GM19463 (cell line): ENCODE data around the gene WRAP73.

Experiments used
- ATAC-seq: cut with Tn5 transposase; IDR thresholded peaks from one replicate; pipeline ENCODE4 v1.9.1; 2021; ENCODE audit warnings: mild to moderate bottlenecking, moderate library complexity; ENCODE audit not compliant: unreplicated experiment

The WRAP73 gene

DNA sequence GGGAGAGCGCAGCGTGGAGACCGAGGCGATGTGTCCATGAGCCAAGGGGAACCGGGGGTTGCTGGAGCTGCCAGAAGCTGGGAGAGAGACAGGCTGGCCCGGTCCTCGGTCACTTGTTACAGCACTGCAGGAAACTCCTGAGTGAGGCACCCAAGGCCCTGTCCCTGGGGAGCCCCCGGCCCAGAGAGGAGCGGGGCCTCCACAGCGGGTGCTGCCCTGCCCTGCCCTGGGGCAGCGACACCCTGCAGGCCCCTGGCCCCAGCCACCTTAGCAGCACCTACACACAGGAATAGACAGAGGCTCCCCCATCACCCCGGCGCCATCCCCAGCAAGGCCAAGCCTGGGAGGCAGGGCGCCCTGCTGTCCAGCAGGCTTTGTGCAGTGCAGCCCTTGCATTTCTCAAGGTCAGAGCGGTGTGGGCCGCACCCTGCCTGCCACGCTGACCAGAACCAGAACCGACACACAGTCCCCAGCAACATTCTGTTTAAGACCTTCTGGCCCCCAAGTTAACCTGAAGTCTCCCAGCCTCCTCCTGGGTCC lies 32.0 kb downstream of the WRAP73 start:
- ATAC-seq, result no peak

DNA sequence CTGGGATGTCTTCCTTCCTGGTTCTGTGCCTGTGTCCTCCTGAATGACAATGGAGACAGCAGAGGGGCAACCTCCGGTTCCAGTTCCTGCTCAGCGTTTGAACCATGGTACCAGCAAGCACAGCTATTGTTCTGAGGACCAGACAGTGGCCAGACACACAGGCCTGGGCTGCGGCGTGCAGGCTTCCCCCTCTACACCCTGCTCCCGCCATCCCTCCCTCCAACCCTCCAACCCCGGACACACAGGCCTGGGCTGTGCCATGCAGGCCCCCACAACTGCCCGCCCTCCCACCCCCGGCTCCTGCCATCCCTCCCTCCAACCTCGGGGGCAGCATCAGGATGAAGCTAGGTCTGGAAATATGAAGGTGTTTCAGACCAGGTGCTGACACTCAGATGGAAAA lies 33.0 kb downstream of the WRAP73 start:
- ATAC-seq, result no peak

GRCh38 chr1:3614755-3615742 lies 34.9 kb downstream of the WRAP73 start:
- ATAC-seq, result no peak

DNA sequence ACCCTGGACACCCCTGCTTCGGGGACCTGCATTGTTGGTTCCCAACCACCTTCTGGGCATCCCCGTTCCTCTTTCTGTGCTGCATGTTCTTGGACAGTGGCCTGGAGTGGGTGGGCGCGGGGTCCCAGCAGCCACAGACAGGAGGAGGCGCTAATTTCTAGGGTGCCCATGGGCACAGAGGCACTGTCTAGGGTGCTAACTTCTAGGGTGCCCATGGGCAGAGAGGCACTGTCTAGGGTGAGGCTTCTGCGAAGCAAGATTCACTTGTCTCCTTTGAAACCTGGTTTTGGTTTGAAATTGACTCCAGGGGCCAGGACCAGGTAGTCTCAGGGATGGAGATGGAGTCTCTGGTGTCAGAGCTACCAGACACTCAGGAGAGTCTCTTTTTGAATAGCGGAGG lies 37.8 kb downstream of the WRAP73 start:
- no peak for ATAC-seq

GRCh38 chr1:3611170-3612019 lies 38.5 kb downstream of the WRAP73 start, which contains the start of gene MEGF6:
Gene MEGF6 (minus strand): TSS chr1:3611508. CDS start chr1:3611268, 240 bp downstream.
- ATAC-seq, result no peak

GRCh38 chr1:3610527-3611169 lies 39.3 kb downstream of the WRAP73 start:
- no peak for ATAC-seq

DNA sequence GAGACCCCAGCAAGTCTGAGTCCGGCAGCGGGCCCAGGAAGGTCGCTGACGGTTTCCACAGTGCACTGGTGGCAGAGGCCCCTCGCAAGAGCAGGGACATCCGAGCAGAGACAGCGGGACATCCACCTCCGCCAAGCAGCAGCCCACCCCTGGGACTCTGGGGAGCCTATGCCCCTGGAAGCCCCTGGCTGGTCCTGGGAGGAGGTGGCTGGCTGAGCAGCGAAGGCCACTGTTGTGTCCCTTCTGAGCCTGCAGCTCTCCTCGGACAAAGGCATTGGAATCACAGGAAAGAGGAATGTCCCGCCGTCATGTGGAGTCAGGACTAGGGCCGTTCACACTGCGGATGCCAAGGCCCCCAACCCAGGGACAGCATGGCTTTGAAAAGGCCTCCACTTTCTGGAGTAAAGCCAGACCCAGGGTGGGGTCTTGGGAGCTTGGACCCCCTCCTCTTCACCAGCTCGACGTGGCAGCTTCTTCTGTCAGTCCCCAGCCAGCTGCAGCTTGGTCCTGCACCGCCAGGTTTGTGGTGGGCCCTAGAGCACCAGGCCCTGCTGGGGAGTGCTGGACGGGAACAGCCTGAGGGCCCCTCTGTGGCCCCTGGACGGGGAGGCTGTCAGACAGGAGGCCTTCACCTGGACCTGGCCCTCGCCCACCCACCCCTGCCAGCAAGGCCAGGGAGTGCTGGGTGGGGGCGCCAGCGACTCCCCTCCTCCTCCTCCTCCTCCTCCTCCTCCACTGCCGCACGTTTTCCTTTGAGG lies 40.0 kb downstream of the WRAP73 start:
- ATAC-seq, result no peak

DNA sequence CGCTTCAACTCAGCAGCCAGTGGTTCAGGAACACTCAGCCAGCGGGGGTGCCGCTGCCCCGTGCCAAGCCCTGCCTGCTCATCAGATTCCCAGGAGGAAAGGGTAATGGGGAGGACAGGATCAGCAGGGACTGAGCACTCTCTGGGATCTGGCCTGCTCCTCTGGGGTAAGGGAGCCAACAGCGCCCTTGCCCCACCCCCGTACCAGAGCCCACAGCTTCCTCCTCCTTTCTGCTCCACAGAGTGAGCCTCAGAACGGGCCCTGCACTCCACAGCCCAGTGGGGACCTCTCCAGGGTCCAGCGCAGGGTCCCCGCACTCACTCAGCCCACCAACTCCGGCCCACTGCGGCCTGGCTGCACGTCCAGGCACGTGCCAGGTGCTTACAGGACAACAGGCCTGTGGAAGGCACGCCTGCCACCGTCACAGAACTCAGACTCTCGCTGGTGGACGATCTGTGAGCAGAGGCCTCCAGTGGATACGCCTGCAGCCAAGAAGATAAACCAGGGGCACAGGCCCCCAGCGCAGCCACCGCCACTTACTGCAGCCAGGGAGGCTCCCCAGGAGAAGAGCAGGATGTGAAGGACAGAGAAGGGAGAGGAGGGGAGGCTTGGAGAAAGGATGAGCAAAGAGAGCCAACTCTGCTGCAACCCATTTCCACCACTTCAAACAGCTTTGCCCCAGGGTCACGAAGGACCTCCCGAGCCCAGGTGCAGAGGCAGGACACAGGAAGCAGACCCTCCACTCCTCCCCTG lies 40.7 kb downstream of the WRAP73 start:
- no peak for ATAC-seq

DNA sequence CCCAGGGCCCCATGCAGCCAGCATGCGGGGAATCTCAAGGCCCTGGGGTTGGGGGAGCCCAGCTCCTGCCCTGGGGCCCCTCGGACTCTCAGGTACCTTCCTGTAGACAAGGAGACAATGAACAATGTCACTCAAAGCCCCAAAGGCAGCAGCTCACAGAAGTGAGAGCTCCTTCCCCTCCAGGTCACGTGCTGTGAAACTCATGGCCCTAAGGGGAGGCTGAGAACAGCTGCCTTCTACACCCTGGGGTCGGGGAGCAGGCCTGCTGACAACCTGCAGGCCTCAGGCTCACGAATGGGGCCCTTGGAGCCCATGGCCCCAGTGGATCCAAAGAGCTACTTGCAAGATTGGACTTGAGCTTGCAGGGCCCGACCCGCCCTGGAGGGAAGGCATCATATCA lies 41.7 kb downstream of the WRAP73 start:
- no peak for ATAC-seq

GRCh38 chr1:3607703-3608065 lies 42.2 kb downstream of the WRAP73 start:
- ATAC-seq, result no peak

DNA sequence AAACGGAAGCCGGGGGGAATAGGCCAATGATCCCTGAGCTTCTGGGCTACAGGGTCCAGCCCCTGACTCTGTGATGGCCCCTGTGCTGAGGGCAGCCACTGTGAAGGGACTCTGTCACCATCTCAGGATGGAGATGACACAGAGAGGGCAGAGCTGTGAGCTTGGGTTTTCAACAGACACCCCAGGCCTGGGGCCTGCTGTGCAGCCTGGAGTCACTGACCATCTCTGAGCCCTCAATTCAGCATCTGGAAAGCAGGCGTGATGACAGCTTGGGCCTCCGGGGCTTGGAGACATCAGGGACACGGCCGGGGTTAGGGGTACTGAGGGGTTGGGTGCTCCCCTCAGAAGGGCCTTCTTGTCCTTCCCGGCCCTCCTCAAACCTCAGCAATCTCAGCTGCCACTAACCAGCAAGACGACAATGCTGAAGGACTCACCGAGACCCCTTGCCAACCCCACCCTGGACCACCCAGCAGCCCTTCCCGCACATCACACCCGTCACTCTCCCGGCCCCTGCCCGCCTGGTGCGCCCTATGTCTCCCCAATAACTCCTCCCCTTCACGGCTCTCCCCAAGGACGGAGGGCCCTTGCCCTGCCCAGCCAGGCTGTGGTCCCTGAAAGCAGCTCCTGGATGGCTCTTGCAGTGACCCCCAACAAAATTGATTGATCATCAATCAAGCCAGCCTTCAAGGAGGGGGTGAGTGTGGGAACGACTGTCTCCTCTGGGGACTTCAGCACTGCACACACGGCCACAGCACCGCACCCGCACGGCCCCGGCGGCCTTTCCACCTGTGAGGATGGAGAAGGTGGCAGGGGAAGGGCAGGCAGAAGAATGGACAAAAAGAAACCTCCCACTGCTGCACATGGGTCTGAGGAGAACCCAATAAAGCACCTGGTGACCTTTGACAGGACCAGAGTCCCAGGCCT lies 42.9 kb downstream of the WRAP73 start:
- ATAC-seq, result no peak

GRCh38 chr1:3604997-3605823 lies 44.7 kb downstream of the WRAP73 start:
- ATAC-seq, result no peak

DNA sequence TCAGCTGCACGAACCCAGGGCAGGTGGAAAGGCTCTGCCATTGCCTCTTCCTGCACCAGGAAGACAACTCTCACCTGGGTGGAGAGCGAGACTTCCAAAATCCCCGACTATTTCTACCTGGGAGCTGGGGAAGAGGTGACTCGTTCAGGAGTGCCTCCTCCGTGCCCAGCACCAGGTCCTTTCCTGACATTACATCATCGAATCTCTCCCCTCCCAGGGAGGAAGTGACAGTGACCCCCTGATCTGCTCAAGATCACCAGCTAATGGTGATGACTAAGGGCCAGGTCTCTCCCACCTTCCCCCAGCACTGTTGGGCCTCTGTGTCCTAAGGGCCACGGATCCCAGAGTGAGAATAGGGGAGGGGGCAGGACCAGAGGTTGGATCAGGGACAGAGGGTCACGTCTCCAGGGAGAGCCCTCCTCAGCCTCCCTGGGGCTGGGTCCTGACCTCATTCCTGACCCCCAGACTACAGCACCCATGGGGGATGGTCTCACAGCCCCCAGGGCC lies 45.4 kb downstream of the WRAP73 start:
- no peak for ATAC-seq

GRCh38 chr1:3603571-3604467 lies 46.1 kb downstream of the WRAP73 start:
- no peak for ATAC-seq

DNA sequence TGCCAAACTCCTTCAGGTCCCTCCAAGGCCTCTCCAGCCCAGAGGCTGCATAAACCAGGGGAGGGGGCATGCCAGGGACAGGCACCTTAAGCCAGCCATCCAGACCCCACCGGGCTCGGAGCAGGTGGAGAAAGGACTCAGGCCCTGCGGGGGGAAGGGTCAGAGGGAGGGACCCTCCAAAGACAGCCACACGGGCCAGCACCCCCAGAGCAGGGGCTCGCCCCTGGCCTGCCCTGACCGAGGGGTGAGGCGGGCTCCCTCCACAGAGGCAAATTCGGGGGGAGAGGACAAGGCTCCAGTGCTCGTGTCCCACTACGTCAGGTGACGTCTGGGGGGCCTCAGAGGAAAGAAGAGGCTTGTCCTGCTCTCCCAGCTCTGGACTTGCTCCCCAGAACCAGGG lies 46.7 kb downstream of the WRAP73 start:
- no peak for ATAC-seq

DNA sequence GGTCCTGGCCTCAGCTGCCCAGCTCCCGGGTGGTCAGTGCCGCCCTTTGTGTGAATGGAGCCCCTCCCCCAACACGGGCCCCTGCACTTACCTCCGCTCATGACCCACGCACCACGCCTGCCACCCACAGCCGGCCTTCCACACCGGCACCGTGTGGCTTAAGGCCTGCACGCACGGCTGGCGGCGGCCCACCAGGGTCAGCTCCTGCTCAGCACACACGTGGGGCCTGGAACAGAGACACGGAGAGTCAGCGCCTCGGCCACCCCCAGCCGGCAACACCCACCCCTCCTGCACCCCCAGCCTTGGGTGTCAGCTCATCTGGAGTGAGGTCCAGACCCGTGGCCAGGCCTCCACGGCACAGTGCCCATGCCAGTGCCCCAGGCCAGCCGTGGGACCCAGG lies 47.5 kb downstream of the WRAP73 start:
- ATAC-seq, result no peak
